K562 (cell line): ENCODE results near the gene EDN2. TPM values are rescaled to one million over a fixed set of nuclear protein-coding genes. Genes with fewer than 3 reads are reported as not detected.

ENCODE experiments used
- ATAC-seq: fragments of 200-7000 bp; cut with Tn5 transposase; 3 replicates; pipeline ENCODE4 v1.9.1; 2020; ENCODE audit warnings: moderate library complexity
- BruUV-seq: library from RNA; stranded (reverse); fragments of 400-500 nt; replicated peaks from 2 replicates; lab custom pipeline; 2021; lab: Mats Ljungman, UMichigan
- CTCF ChIA-PET: fragments of 300-600 bp; formaldehyde crosslinking; extraction: SDS; loops from one replicate; lab custom pipeline; 2021; ENCODE audit warnings: low intra/inter-chr PET ratio; lab: Yijun Ruan, JAX
- POLR2A ChIA-PET: fragments of 300-600, 350-650 bp; sonication (Branson Sonifier 250); formaldehyde crosslinking; extraction: SDS; loops from one replicate; lab custom pipeline; 2021; ENCODE audit warnings: antibody characterized with exemption, inconsistent platforms; lab: Yijun Ruan, JAX
- DNase-seq, 4 experiments: peaks; one replicate each; pipeline versions ENCODE4 v3.0.0 to v3.0.0-alpha.2; 2011 to 2018; ENCODE audit warnings: low spot score in 3 of 4, mixed read lengths in 3 of 4; ENCODE audit errors: extremely low read depth in 1 of 4
- FAIRE-seq: peaks from 2 replicates; lab custom pipeline; 2011; peaks lifted over from hg19 to GRCh38; lab: Jason Lieb, UNC
- H2AFZ ChIP-seq: 2 replicates; pipeline ENCODE4 v1.6.0; 2011; ENCODE audit warnings: low read depth, low read length, control low read depth, inconsistent platforms
- H3K27ac ChIP-seq: fragments of 200-600 bp; 3 replicates; pipeline ENCODE4 v1.8.0; 2011; ENCODE audit warnings: low read depth, mild to moderate bottlenecking, control low read depth, inconsistent platforms, low read length, moderate library complexity, mixed read lengths; ENCODE audit errors: extremely low read depth
- H3K27me3 ChIP-seq, 2 experiments: fragments of 300-600 bp in 1 of 2; 2 replicates in 1 of 2; 3 replicates in 1 of 2; pipeline versions ENCODE4 v1.6.0 to v1.8.0; 2011; ENCODE audit warnings: inconsistent platforms in 2 of 2, low read length in 2 of 2, mild to moderate bottlenecking in 1 of 2, mixed read lengths in 1 of 2, moderate library complexity in 1 of 2; ENCODE audit not compliant: control insufficient read depth in 2 of 2, insufficient read depth in 2 of 2
- H3K36me3 ChIP-seq: fragments of 300-600 bp; 3 replicates; pipeline ENCODE4 v1.8.0; 2011; ENCODE audit warnings: mild to moderate bottlenecking, low read length, inconsistent platforms; ENCODE audit not compliant: control insufficient read depth, insufficient read depth
- H3K4me1 ChIP-seq, 2 experiments: fragments of 200-600 bp in 1 of 2; replicated peaks in 1 of 2; 2 replicates in 1 of 2; 3 replicates in 1 of 2; pipeline versions ENCODE4 v1.5.1 to v1.8.0; 2011; ENCODE audit warnings: inconsistent platforms in 2 of 2, low read length in 2 of 2, mild to moderate bottlenecking in 1 of 2, mixed read lengths in 1 of 2, moderate library complexity in 1 of 2; ENCODE audit not compliant: control insufficient read depth in 2 of 2, insufficient read depth in 2 of 2
- H3K4me2 ChIP-seq: 2 replicates; pipeline ENCODE4 v1.6.1; 2011; ENCODE audit warnings: low read length, control low read depth, inconsistent platforms, mixed read lengths; ENCODE audit not compliant: insufficient read depth
- H3K4me3 ChIP-seq: fragments of 200-600 bp; sonication (generic), shearing (Covaris generic); 2 replicates; pipeline ENCODE4 v1.5.1; 2016; ENCODE audit warnings: control low read depth, inconsistent platforms
- H3K79me2 ChIP-seq: fragments of 200-600 bp; 3 replicates; pipeline ENCODE4 v1.8.0; 2011; ENCODE audit warnings: low read length, inconsistent platforms; ENCODE audit not compliant: control insufficient read depth, insufficient read depth
- H3K9ac ChIP-seq, 2 experiments: 2 replicates each; pipeline versions ENCODE4 v1.6.0 to v1.6.1; 2011; ENCODE audit warnings: low read depth in 2 of 2, low read length in 2 of 2, control low read depth in 1 of 2, inconsistent platforms in 1 of 2, mild to moderate bottlenecking in 1 of 2, mixed read lengths in 1 of 2; ENCODE audit not compliant: insufficient read depth in 1 of 2
- H3K9me1 ChIP-seq: one replicate; pipeline ENCODE4 v1.6.0; 2011; ENCODE audit warnings: inconsistent platforms, mild to moderate bottlenecking, low read length, moderate library complexity; ENCODE audit not compliant: control insufficient read depth, insufficient read depth
- H3K9me3 ChIP-seq: replicated peaks from 2 replicates; pipeline ENCODE4 v1.5.1; 2011; ENCODE audit warnings: low read depth, low read length, inconsistent platforms; ENCODE audit not compliant: control insufficient read depth, insufficient read depth
- H4K20me1 ChIP-seq: replicated peaks from 2 replicates; pipeline ENCODE4 v1.6.1; 2011; ENCODE audit warnings: low read length, inconsistent platforms, mixed read lengths; ENCODE audit not compliant: control insufficient read depth, insufficient read depth
- BRD9 ChIP-seq: fragments of 450-650 bp; IDR thresholded peaks from 2 replicates; pipeline ENCODE4 v1.6.1; 2018; ENCODE audit warnings: low read depth; ENCODE audit not compliant: partially characterized antibody
- E2F3 ChIP-seq: fragments of 250-450 bp; sonication (Bioruptor Pico); IDR thresholded peaks from 2 replicates; pipeline ENCODE4 v1.4.0; 2020; ENCODE audit warnings: mild to moderate bottlenecking
- E2F4 ChIP-seq: sonication (generic); formaldehyde crosslinking; IDR thresholded peaks from 2 replicates; pipeline ENCODE4 v1.8.0; 2022; ENCODE audit warnings: mild to moderate bottlenecking, low read depth, missing genetic modification reagents
- ELF4 ChIP-seq: fragments of 450-650 bp; formaldehyde crosslinking; IDR thresholded peaks from 2 replicates; pipeline ENCODE4 v1.4.0; 2022; ENCODE audit warnings: missing genetic modification characterization
- GABPA ChIP-seq: fragments of 200-800 bp; sonication (Bioruptor generic); conservative IDR thresholded peaks from 2 replicates; pipeline ENCODE4 v1.6.1; 2016; ENCODE audit warnings: low read depth, missing genetic modification characterization, missing compliant biosample characterization
- HLTF ChIP-seq: fragments of 450-650 bp; IDR thresholded peaks from 2 replicates; pipeline ENCODE4 v1.6.1; 2016
- KDM1A ChIP-seq, 2 experiments: fragments of 450-650 bp; IDR thresholded peaks; 2 replicates each; pipeline ENCODE4 v1.6.1; 2016; ENCODE audit warnings: mild to moderate bottlenecking in 2 of 2
- NELFE ChIP-seq: IDR thresholded peaks from 2 replicates; pipeline ENCODE4 v1.6.1; 2011; ENCODE audit warnings: mild to moderate bottlenecking; ENCODE audit not compliant: insufficient read depth, insufficient read length
- NFYB ChIP-seq: IDR thresholded peaks from 2 replicates; pipeline ENCODE4 v1.6.1; 2011; ENCODE audit warnings: mild to moderate bottlenecking, moderate library complexity; ENCODE audit not compliant: insufficient read length; ENCODE audit errors: extremely low read depth
- PRPF4 ChIP-seq: fragments of 200-400 bp; formaldehyde crosslinking; IDR thresholded peaks from one replicate; pipeline ENCODE4 v1.6.1; 2017; ENCODE audit warnings: low read length, low read depth, mild to moderate bottlenecking; ENCODE audit not compliant: insufficient read depth, poor library complexity, severe bottlenecking
- RBBP5 ChIP-seq: fragments of 200-600 bp; sonication (generic); IDR thresholded peaks from 2 replicates; pipeline ENCODE4 v1.6.1; 2012; ENCODE audit warnings: borderline replicate concordance, mild to moderate bottlenecking, low read length, control low read depth, inconsistent platforms; ENCODE audit not compliant: insufficient read depth, poor library complexity, severe bottlenecking
- RBM22 ChIP-seq: fragments of 200-400 bp; formaldehyde crosslinking; IDR thresholded peaks from 2 replicates; pipeline ENCODE4 v1.6.1; 2018; ENCODE audit warnings: low read length, low read depth; ENCODE audit not compliant: poor library complexity, severe bottlenecking
- SMAD1 ChIP-seq: fragments of 150-350 bp; IDR thresholded peaks from 2 replicates; pipeline ENCODE4 v1.6.1; 2014; ENCODE audit warnings: low read length, low read depth; ENCODE audit not compliant: partially characterized antibody
- ZFP36 ChIP-seq: fragments of 150-350 bp; IDR thresholded peaks from 2 replicates; pipeline ENCODE4 v1.6.1; 2018; ENCODE audit warnings: low read length, low read depth; ENCODE audit not compliant: partially characterized antibody
- ZKSCAN1 ChIP-seq: fragments of 150-350 bp; IDR thresholded peaks from 2 replicates; pipeline ENCODE4 v1.6.1; 2016; ENCODE audit warnings: low read depth, low read length
- ZSCAN29 ChIP-seq: fragments of 450-650 bp; IDR thresholded peaks from 2 replicates; pipeline ENCODE4 v1.6.1; 2017
- WGBS: fragments of 100-300 bp; shearing (Covaris generic); methylation state at CpG from one replicate; pipeline ENCODE4 v1.1.6; 2016; ENCODE audit warnings: low coverage, mixed read lengths; ENCODE audit not compliant: insufficient coverage; ENCODE audit errors: missing lambda C conversion rate; 5-methylcytosine and 5-hydroxymethylcytosine counted together
- in situ Hi-C: fragments of 300-500 bp; cut with MboI; formaldehyde crosslinking; loops from 4 replicates; pipeline ENCODE4 v1.15.0; 2018; ENCODE audit warnings: inconsistent platforms, mixed read lengths
- intact Hi-C: fragments of 100-400 bp; cut with micrococcal nuclease; formaldehyde crosslinking; loops from 2 replicates; pipeline ENCODE4 v1.14.2; 2022
- polyA plus RNA-seq, 8 experiments: library from polyadenylated mRNA; depleted of rRNA in 4 of 8; stranded (reverse) in 5 of 8; unstranded in 3 of 8; fragments of >200 nt; fragmentation: Nextera tagmentation in 2 of 8; fragmentation: Illumina TruSeq in 1 of 8; extraction: Ambion mirVana in 2 of 8; extraction: Trizol in 1 of 8; gene quantifications; 2 replicates each; pipeline versions ENCODE4 v1.2.1 to v1.2.3, GENCODE V29; 2011 to 2014; ENCODE audit warnings: inconsistent platforms in 1 of 8, missing spikeins in 1 of 8
- total RNA-seq, 7 experiments: library from RNA; depleted of rRNA in 6 of 7; stranded (reverse); fragments of >200 nt in 6 of 7; fragmentation: Illumina TruSeq in 2 of 7; extraction: Trizol in 2 of 7; gene quantifications; 2 replicates each; pipeline versions ENCODE4 v1.2.1 to v1.2.3, GENCODE V29; 2011 to 2021; ENCODE audit warnings: low replicate concordance in 1 of 7
- TF ChIP-seq, protein P1 (sequence below), 2 experiments: fragments of 450-650 bp in 1 of 2; IDR thresholded peaks; 2 replicates each; pipeline ENCODE4 v1.6.1; 2011 to 2017; ENCODE audit warnings: low read depth in 2 of 2, antibody characterized with exemption in 1 of 2, borderline replicate concordance in 1 of 2, low read length in 1 of 2, mild to moderate bottlenecking in 1 of 2, mixed read lengths in 1 of 2; ENCODE audit not compliant: control insufficient read depth in 1 of 2
- TF ChIP-seq, protein P2 (sequence below), 2 experiments: fragments of 450-650 bp in 1 of 2; sonication (generic) in 1 of 2; formaldehyde crosslinking in 1 of 2; IDR thresholded peaks in 1 of 2; conservative IDR thresholded peaks in 1 of 2; 2 replicates each; pipeline versions ENCODE4 v1.6.1 to v1.8.1; 2016 to 2023; ENCODE audit warnings: mild to moderate bottlenecking in 2 of 2, moderate library complexity in 2 of 2, inconsistent platforms in 1 of 2, missing genetic modification reagents in 1 of 2

Gene EDN2
- total and polyA plus RNA-seq, 9 of the 15 experiments (the other 6 are each of a cell fraction or from before 2014, with no cell fraction given): not detected

DNA sequence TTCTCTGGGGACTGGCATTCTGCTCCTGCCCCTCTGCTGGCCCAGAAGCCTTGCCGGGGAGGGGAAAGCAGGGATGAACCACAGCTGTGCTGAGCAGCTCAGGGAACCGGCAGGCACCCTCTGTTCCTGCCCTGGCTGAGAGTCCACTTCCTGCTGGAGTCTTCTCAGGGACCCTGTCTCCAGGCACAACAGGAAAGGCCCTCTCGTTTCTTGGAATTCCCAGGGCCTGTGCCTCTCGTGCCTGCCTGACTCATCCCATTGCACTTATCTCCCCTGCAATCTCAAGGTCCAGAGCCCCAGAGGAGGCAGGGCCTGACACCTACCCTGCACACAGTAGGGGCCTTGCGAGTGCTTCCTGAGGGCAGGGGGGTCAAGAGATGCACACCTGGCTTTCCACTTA is 1.1 kb upstream of the EDN2 start:
- H3K4me2 ChIP-seq: no peak overlapping the region
- ChIA-PET POLR2A (no interaction called here), CTCF (no interaction called here)
- no peak overlapping the region for H2AFZ ChIP-seq
- peak; percentile 33 to 54 (median 43) for DNase-seq
- H3K27me3 ChIP-seq: peaks cover 6 to 73% of the 10 kb centered on the region in 2 experiments; a peak in 3 of 5 replicates
- no peaks in the 10 kb centered on the region for H3K9me3 ChIP-seq
- H3K4me3 ChIP-seq: no peak overlapping the region
- BruUV-seq: no TSS peak
- H3K79me2 ChIP-seq: no peaks in the 10 kb centered on the region
- no peak for FAIRE-seq
- H3K9ac ChIP-seq: peak overlapping the region in 1 of 2 experiments; percentile 77; a peak in 1 of 4 replicates
- no peak overlapping the region for H3K27ac ChIP-seq
- 1% methylated on average over 5 of the region's 5 CpGs for WGBS
- in situ Hi-C loops: no loop called here
- H3K4me1 ChIP-seq: peaks cover 6 to 19% of the 10 kb centered on the region in 2 experiments; a peak in 4 of 5 replicates
- no peaks in the 10 kb centered on the region for H3K9me1 ChIP-seq
- intact Hi-C loops: no loop called here
- H4K20me1 ChIP-seq: peaks cover 6% of the 10 kb centered on the region; the same call in 1 of the 2 replicates
- no peak; the same call in 2 of the 3 replicates for ATAC-seq
- H3K36me3 ChIP-seq: no peaks in the 10 kb centered on the region
- TF ChIP-seq E2F4 (CRISPR knock-in tag) (no peak), BRD9 (no peak), RBBP5 (no peak), E2F3 (CRISPR knock-in tag) (no peak), ZKSCAN1 (peak; percentile 96), NFYB (no peak), RBM22 (no peak), ZSCAN29 (no peak), ELF4 (CRISPR knock-in tag) (no peak), GABPA (tag) (peak; percentile 64), HLTF (no peak), NELFE (no peak), PRPF4 (no peak), KDM1A (IDR thresholded peaks at IDR 0.05) (no peak), SMAD1 (no peak), ZFP36 (peak; percentile 7)
- TF ChIP-seq, protein P1, sequence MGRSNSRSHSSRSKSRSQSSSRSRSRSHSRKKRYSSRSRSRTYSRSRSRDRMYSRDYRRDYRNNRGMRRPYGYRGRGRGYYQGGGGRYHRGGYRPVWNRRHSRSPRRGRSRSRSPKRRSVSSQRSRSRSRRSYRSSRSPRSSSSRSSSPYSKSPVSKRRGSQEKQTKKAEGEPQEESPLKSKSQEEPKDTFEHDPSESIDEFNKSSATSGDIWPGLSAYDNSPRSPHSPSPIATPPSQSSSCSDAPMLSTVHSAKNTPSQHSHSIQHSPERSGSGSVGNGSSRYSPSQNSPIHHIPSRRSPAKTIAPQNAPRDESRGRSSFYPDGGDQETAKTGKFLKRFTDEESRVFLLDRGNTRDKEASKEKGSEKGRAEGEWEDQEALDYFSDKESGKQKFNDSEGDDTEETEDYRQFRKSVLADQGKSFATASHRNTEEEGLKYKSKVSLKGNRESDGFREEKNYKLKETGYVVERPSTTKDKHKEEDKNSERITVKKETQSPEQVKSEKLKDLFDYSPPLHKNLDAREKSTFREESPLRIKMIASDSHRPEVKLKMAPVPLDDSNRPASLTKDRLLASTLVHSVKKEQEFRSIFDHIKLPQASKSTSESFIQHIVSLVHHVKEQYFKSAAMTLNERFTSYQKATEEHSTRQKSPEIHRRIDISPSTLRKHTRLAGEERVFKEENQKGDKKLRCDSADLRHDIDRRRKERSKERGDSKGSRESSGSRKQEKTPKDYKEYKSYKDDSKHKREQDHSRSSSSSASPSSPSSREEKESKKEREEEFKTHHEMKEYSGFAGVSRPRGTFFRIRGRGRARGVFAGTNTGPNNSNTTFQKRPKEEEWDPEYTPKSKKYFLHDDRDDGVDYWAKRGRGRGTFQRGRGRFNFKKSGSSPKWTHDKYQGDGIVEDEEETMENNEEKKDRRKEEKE (IDR thresholded peaks at IDR 0.05; ENCODE audit: borderline replicate concordance in 1 of 2, control insufficient read depth in 1 of 2, low read depth in 2 of 2, low read length in 1 of 2): no peak
- TF ChIP-seq, protein P2, sequence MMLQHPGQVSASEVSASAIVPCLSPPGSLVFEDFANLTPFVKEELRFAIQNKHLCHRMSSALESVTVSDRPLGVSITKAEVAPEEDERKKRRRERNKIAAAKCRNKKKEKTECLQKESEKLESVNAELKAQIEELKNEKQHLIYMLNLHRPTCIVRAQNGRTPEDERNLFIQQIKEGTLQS (IDR thresholded peaks at IDR 0.05): peak; percentile 78
- TF ChIP-seq, protein P2 (CRISPR knock-in tag; conservative IDR thresholded peaks at IDR 0.05): no peak
